IPS-18a (cell line): ENCODE measurements around the gene PDZD2.
"Not testable (repeated sequence)": the region's sequence is repeated elsewhere in the genome, so short reads cannot be mapped to it uniquely, and the experiment has no call there.

ENCODE experiments used
- H3K27ac ChIP-seq: one replicate; pipeline ENCODE4 v1.5.1; 2013; ENCODE audit warnings: low read length
- H3K27me3 ChIP-seq: one replicate; pipeline ENCODE4 v1.6.1; 2013; ENCODE audit warnings: mild to moderate bottlenecking, low read length; ENCODE audit not compliant: control insufficient read depth, insufficient read depth
- H3K36me3 ChIP-seq: one replicate; pipeline ENCODE4 v1.6.1; 2013; ENCODE audit warnings: low read depth, low read length; ENCODE audit not compliant: control insufficient read depth
- H3K4me1 ChIP-seq: one replicate; pipeline ENCODE4 v1.6.1; 2013; ENCODE audit warnings: low read depth, low read length; ENCODE audit not compliant: control insufficient read depth
- H3K4me3 ChIP-seq: one replicate; pipeline ENCODE4 v1.5.1; 2013; ENCODE audit warnings: low read length
- H3K9ac ChIP-seq: one replicate; pipeline ENCODE4 v1.6.1; 2013; ENCODE audit warnings: mild to moderate bottlenecking, low read length, moderate library complexity
- H3K9me3 ChIP-seq: one replicate; pipeline ENCODE4 v1.6.1; 2013; ENCODE audit warnings: low read depth, low read length; ENCODE audit not compliant: control insufficient read depth

The PDZD2 gene

GRCh38 chr5:32115985-32116384 lies 477.1 kb downstream of the PDZD2 start:
- H3K9ac ChIP-seq, result no peak overlapping the region
- no peaks in the 10 kb centered on the region for H3K27me3 ChIP-seq
- H3K4me1 ChIP-seq, result no peaks in the 10 kb centered on the region
- no peak overlapping the region for H3K27ac ChIP-seq
- H3K36me3 ChIP-seq, result peaks cover 20% of the 10 kb centered on the region
- no peak overlapping the region for H3K4me3 ChIP-seq
- H3K9me3 ChIP-seq, result no peaks in the 10 kb centered on the region

- no peaks in the 10 kb centered on the region for H3K9me3 ChIP-seq
- no peak overlapping the region for H3K9ac ChIP-seq
- H3K36me3 ChIP-seq, result peaks cover 20% of the 10 kb centered on the region
- no peak overlapping the region for H3K4me3 ChIP-seq
- H3K27ac ChIP-seq, result no peak overlapping the region
- no peaks in the 10 kb centered on the region for H3K27me3 ChIP-seq
- H3K4me1 ChIP-seq, result no peaks in the 10 kb centered on the region
Measured at GRCh38 chr5:32116574-32117313, 477.8 kb downstream of the PDZD2 start.

GRCh38 chr5:32118922-32119321 lies 480.0 kb downstream of the PDZD2 start:
- not testable (repeated sequence) for H3K4me1 ChIP-seq, H3K9me3 ChIP-seq, H3K9ac ChIP-seq, H3K27ac ChIP-seq, H3K4me3 ChIP-seq, H3K27me3 ChIP-seq
- peaks cover 14% of the 10 kb centered on the region for H3K36me3 ChIP-seq

- Histone ChIP-seq H3K9me3 (no peaks in the 10 kb centered on the region), H3K27ac (no peak overlapping the region), H3K9ac (no peak overlapping the region), H3K27me3 (no peaks in the 10 kb centered on the region), H3K36me3 (peaks cover 27% of the 10 kb centered on the region), H3K4me1 (peaks cover 5% of the 10 kb centered on the region), H3K4me3 (no peak overlapping the region)
Measured at GRCh38 chr5:32123058-32123805, 484.3 kb downstream of the PDZD2 start.

GRCh38 chr5:32123889-32124676 lies 485.2 kb downstream of the PDZD2 start:
- Histone ChIP-seq H3K4me1 (peaks cover 9% of the 10 kb centered on the region), H3K27me3 (no peaks in the 10 kb centered on the region), H3K9ac (no peak overlapping the region), H3K4me3 (no peak overlapping the region), H3K27ac (no peak overlapping the region), H3K36me3 (peaks cover 27% of the 10 kb centered on the region), H3K9me3 (no peaks in the 10 kb centered on the region)

GRCh38 chr5:32126691-32127090 lies 487.8 kb downstream of the PDZD2 start:
- H3K27ac ChIP-seq, result no peak overlapping the region

GRCh38 chr5:32127711-32128110 lies 488.8 kb downstream of the PDZD2 start:
- Histone ChIP-seq H3K9ac (no peak overlapping the region), H3K4me3 (no peak overlapping the region), H3K36me3 (peaks cover 17% of the 10 kb centered on the region), H3K4me1 (peaks cover 9% of the 10 kb centered on the region), H3K27ac (no peak overlapping the region), H3K9me3 (no peaks in the 10 kb centered on the region), H3K27me3 (no peaks in the 10 kb centered on the region)

More at GRCh38 chr5:32126691-32127090, 487.8 kb downstream of the PDZD2 start:
- Histone ChIP-seq H3K27me3 (no peaks in the 10 kb centered on the region), H3K4me1 (peaks cover 9% of the 10 kb centered on the region), H3K9ac (no peak overlapping the region), H3K9me3 (no peaks in the 10 kb centered on the region), H3K36me3 (peaks cover 17% of the 10 kb centered on the region), H3K4me3 (no peak overlapping the region)

- Histone ChIP-seq H3K27ac (no peak overlapping the region), H3K36me3 (peaks cover 30% of the 10 kb centered on the region)
Measured at GRCh38 chr5:32129074-32129598, 490.2 kb downstream of the PDZD2 start.

GRCh38 chr5:32130865-32131264 lies 491.9 kb downstream of the PDZD2 start:
- peaks cover 36% of the 10 kb centered on the region for H3K36me3 ChIP-seq
- H3K4me3 ChIP-seq, result no peak overlapping the region
- no peak overlapping the region for H3K27ac ChIP-seq

More at GRCh38 chr5:32129074-32129598, 490.2 kb downstream of the PDZD2 start:
- H3K27me3 ChIP-seq, result no peaks in the 10 kb centered on the region
- H3K9ac ChIP-seq, result no peak overlapping the region
- H3K9me3 ChIP-seq, result no peaks in the 10 kb centered on the region
- peaks cover 9% of the 10 kb centered on the region for H3K4me1 ChIP-seq
- no peak overlapping the region for H3K4me3 ChIP-seq

GRCh38 chr5:32131604-32132003 lies 492.7 kb downstream of the PDZD2 start:
- Histone ChIP-seq H3K9me3 (no peaks in the 10 kb centered on the region), H3K36me3 (peaks cover 29% of the 10 kb centered on the region), H3K4me3 (no peak overlapping the region), H3K9ac (no peak overlapping the region), H3K27ac (no peak overlapping the region), H3K27me3 (no peaks in the 10 kb centered on the region), H3K4me1 (peaks cover 9% of the 10 kb centered on the region)

More at GRCh38 chr5:32130865-32131264, 491.9 kb downstream of the PDZD2 start:
- Histone ChIP-seq H3K9me3 (no peaks in the 10 kb centered on the region), H3K27me3 (no peaks in the 10 kb centered on the region), H3K9ac (no peak overlapping the region), H3K4me1 (peaks cover 9% of the 10 kb centered on the region)

- H3K36me3 ChIP-seq, result peaks cover 28% of the 10 kb centered on the region
- no peaks in the 10 kb centered on the region for H3K9me3 ChIP-seq
- no peaks in the 10 kb centered on the region for H3K27me3 ChIP-seq
- H3K9ac ChIP-seq, result no peak overlapping the region
- peaks cover 9% of the 10 kb centered on the region for H3K4me1 ChIP-seq
- no peak overlapping the region for H3K4me3 ChIP-seq
- H3K27ac ChIP-seq, result no peak overlapping the region
Measured at GRCh38 chr5:32132757-32133156, 493.8 kb downstream of the PDZD2 start.
